Astrocyte (in vitro differentiated cells and primary cell): Measurements from ENCODE around the gene EXOC6B. TPM values are rescaled to one million over a fixed set of nuclear protein-coding genes. Genes with fewer than 3 reads are reported as not detected.

Experiments
- DNase-seq: peaks from one replicate; pipeline ENCODE4 v3.0.0-alpha.2; 2010; ENCODE audit warnings: low read depth
- FAIRE-seq: peaks from 2 replicates; lab custom pipeline; 2011; peaks lifted over from hg19 to GRCh38; lab: Jason Lieb, UNC
- H2AFZ ChIP-seq: 2 replicates; pipeline ENCODE4 v1.6.0; 2012; ENCODE audit warnings: low read depth, low read length, inconsistent platforms
- H3K27ac ChIP-seq: 2 replicates; pipeline ENCODE4 v1.5.1; 2011; ENCODE audit warnings: low read depth, low read length, inconsistent platforms
- H3K27me3 ChIP-seq: 2 replicates; pipeline ENCODE4 v1.6.0; 2011; ENCODE audit warnings: low read length, inconsistent platforms; ENCODE audit not compliant: insufficient read depth
- H3K36me3 ChIP-seq: 2 replicates; pipeline ENCODE4 v1.5.1; 2011; ENCODE audit warnings: low read length, inconsistent platforms; ENCODE audit not compliant: insufficient read depth
- H3K4me1 ChIP-seq: 2 replicates; pipeline ENCODE4 v1.5.1; 2011; ENCODE audit warnings: low read length, inconsistent platforms; ENCODE audit not compliant: insufficient read depth
- H3K4me2 ChIP-seq: 2 replicates; pipeline ENCODE4 v1.6.0; 2012; ENCODE audit warnings: low read length, inconsistent platforms
- H3K4me3 ChIP-seq: 2 replicates; pipeline ENCODE4 v1.5.1; 2011; ENCODE audit warnings: low read depth, mild to moderate bottlenecking, low read length, inconsistent platforms; ENCODE audit not compliant: insufficient read depth
- H3K79me2 ChIP-seq: 2 replicates; pipeline ENCODE4 v1.6.0; 2012; ENCODE audit warnings: mild to moderate bottlenecking, low read length, inconsistent platforms; ENCODE audit not compliant: insufficient read depth
- H3K9ac ChIP-seq: 2 replicates; pipeline ENCODE4 v1.6.0; 2012; ENCODE audit warnings: mild to moderate bottlenecking, low read length, inconsistent platforms
- H3K9me3 ChIP-seq: 2 replicates; pipeline ENCODE4 v1.5.1; 2012; ENCODE audit warnings: low read depth, mild to moderate bottlenecking, low read length, inconsistent platforms; ENCODE audit not compliant: insufficient read depth
- H4K20me1 ChIP-seq: 2 replicates; pipeline ENCODE4 v1.6.0; 2012; ENCODE audit warnings: low read length, inconsistent platforms; ENCODE audit not compliant: insufficient read depth
- H3K27ac Mint-ChIP-seq: one replicate; pipeline ENCODE4 v1.8.0; 2021; ENCODE audit warnings: mild to moderate bottlenecking, mixed read lengths; ENCODE audit not compliant: unreplicated experiment
- H3K27me3 Mint-ChIP-seq: one replicate; pipeline ENCODE4 v1.8.0; 2021; ENCODE audit warnings: low read depth, mixed read lengths; ENCODE audit not compliant: unreplicated experiment
- H3K36me3 Mint-ChIP-seq: one replicate; pipeline ENCODE4 v1.8.0; 2021; ENCODE audit warnings: low read depth, mixed read lengths; ENCODE audit not compliant: unreplicated experiment
- H3K4me1 Mint-ChIP-seq: one replicate; pipeline ENCODE4 v1.8.0; 2021; ENCODE audit warnings: low read depth, mixed read lengths; ENCODE audit not compliant: unreplicated experiment
- H3K4me3 Mint-ChIP-seq: one replicate; pipeline ENCODE4 v1.8.0; 2021; ENCODE audit warnings: mild to moderate bottlenecking, moderate library complexity, mixed read lengths; ENCODE audit not compliant: unreplicated experiment
- H3K9me3 Mint-ChIP-seq: one replicate; pipeline ENCODE4 v1.8.0; 2021; ENCODE audit warnings: mild to moderate bottlenecking, mixed read lengths; ENCODE audit not compliant: unreplicated experiment
- CTCF ChIP-seq: IDR thresholded peaks from 2 replicates; pipeline ENCODE4 v1.5.1; 2011; ENCODE audit warnings: low read depth, mild to moderate bottlenecking, inconsistent platforms, low read length, moderate library complexity; ENCODE audit not compliant: insufficient read depth
- EZH2 ChIP-seq: IDR thresholded peaks from 2 replicates; pipeline ENCODE4 v1.6.1; 2012; ENCODE audit warnings: mild to moderate bottlenecking, low read length, inconsistent platforms; ENCODE audit not compliant: insufficient read depth
- total RNA-seq: library from RNA; stranded (reverse); gene quantifications from 2 replicates; pipeline ENCODE4 v1.2.1, GENCODE V29; 2021

Gene EXOC6B
- total RNA-seq, 1 donor from 2014 or later = 31.8 TPM

DNA sequence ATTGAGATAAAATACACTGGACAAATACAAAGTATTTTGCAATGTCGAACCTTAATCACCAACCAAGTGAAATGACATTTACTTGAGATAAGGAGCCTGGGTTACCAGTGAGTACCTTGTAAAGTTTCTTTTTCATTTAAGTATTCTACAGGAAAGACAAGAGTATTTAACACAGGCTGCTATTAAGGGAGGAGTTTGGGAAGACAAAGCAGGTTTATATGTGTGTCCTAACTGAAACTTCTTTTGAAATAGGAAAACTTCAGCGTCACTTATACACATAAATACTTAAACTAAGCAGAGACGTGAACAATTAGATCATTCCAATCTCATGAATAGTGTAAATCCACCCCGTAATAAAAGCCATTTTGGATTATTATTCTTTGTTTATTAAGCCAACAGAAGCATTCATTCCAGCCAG, 551.4 kb downstream of the EXOC6B start:
- Histone ChIP-seq H4K20me1 (no peaks in the 10 kb centered on the region), H3K27me3 (no peaks in the 10 kb centered on the region), H3K9ac (no peak overlapping the region), H2AFZ (no peak overlapping the region), H3K27ac (no peak overlapping the region), H3K4me2 (no peak overlapping the region), H3K4me3 (no peak overlapping the region), H3K36me3 (no peaks in the 10 kb centered on the region), H3K4me1 (peaks cover 11% of the 10 kb centered on the region), H3K9me3 (no peaks in the 10 kb centered on the region), H3K79me2 (no peaks in the 10 kb centered on the region)
- peaks cover 14% of the 10 kb centered on the region for H3K4me1 Mint-ChIP-seq
- H3K27me3 Mint-ChIP-seq = no peaks in the 10 kb centered on the region
- FAIRE-seq (no peak), DNase-seq (peak; percentile 30)
- no peak overlapping the region for H3K4me3 Mint-ChIP-seq
- TF ChIP-seq CTCF (no peak), EZH2 (no peak)
- H3K9me3 Mint-ChIP-seq = no peaks in the 10 kb centered on the region
- no peak overlapping the region for H3K27ac Mint-ChIP-seq
- no peaks in the 10 kb centered on the region for H3K36me3 Mint-ChIP-seq

- H3K36me3 Mint-ChIP-seq = no peaks in the 10 kb centered on the region
- Histone ChIP-seq H3K9ac (no peak overlapping the region), H3K27me3 (no peaks in the 10 kb centered on the region), H3K27ac (no peak overlapping the region), H3K4me2 (no peak overlapping the region), H3K4me3 (no peak overlapping the region), H3K4me1 (peaks cover 11% of the 10 kb centered on the region), H3K79me2 (no peaks in the 10 kb centered on the region), H2AFZ (no peak overlapping the region), H3K36me3 (no peaks in the 10 kb centered on the region), H4K20me1 (no peaks in the 10 kb centered on the region), H3K9me3 (no peaks in the 10 kb centered on the region)
- H3K27me3 Mint-ChIP-seq = no peaks in the 10 kb centered on the region
- H3K27ac Mint-ChIP-seq = no peak overlapping the region
- FAIRE-seq (no peak), DNase-seq (no peak)
- H3K9me3 Mint-ChIP-seq = no peaks in the 10 kb centered on the region
- no peak for TF ChIP-seq CTCF
- no peak for TF ChIP-seq EZH2
- H3K4me3 Mint-ChIP-seq = no peak overlapping the region
- peaks cover 14% of the 10 kb centered on the region for H3K4me1 Mint-ChIP-seq
Observed at GRCh38 chr2:72273384-72273783, 552.4 kb downstream of the EXOC6B start.

DNA sequence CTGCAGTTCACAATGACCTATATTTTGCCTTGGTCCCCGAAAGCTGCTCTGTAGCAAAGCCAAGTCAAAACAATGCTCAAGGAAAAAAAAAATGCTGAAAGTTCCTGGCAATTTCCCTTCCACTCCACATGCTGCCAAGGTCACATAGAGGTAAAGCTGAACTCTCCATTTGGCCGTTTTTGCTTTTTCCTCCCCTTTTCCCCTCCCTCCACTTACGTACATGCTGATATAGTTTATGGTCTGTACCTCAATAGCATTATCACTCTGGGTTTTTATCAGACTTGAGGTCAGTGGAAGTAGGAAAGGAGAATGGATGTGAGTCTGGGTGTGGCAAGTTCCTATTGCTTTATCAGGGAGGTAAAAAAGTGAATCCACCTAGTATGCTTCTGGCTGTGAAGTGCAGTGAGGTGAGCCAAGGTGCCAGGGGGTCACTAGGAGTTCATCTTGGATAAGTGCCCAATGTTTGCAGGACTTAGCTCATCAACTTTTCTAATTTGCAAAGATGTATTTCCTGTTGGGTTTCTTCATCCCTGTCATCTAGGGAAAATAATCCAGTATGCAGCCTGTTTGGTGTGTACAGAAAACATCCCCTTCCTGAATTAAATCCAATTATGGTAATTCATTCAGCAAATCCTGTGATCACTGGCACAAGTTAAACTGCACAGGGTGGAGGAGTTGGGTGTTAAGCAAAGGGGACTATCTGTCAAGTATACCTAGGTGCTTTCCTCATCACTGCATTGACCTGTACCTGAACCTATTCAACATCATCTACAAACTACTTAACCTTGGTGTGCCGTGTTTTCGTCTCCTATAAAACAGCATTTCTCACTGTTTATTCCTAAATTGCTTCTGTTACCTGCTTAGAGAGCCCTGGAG, 553.8 kb downstream of the EXOC6B start:
- Histone ChIP-seq H3K27ac (no peak overlapping the region), H3K36me3 (no peaks in the 10 kb centered on the region), H3K79me2 (no peaks in the 10 kb centered on the region), H3K27me3 (no peaks in the 10 kb centered on the region), H3K4me2 (no peak overlapping the region), H3K4me3 (no peak overlapping the region), H4K20me1 (no peaks in the 10 kb centered on the region), H2AFZ (no peak overlapping the region), H3K9ac (no peak overlapping the region), H3K9me3 (no peaks in the 10 kb centered on the region), H3K4me1 (peaks cover 8% of the 10 kb centered on the region)
- TF ChIP-seq EZH2 = no peak
- no peak for TF ChIP-seq CTCF
- H3K4me3 Mint-ChIP-seq = no peak overlapping the region
- no peak overlapping the region for H3K27ac Mint-ChIP-seq
- no peaks in the 10 kb centered on the region for H3K36me3 Mint-ChIP-seq
- H3K4me1 Mint-ChIP-seq = peaks cover 10% of the 10 kb centered on the region
- H3K9me3 Mint-ChIP-seq = no peaks in the 10 kb centered on the region
- DNase-seq (peak; percentile 55), FAIRE-seq (no peak)
- H3K27me3 Mint-ChIP-seq = no peaks in the 10 kb centered on the region
